Endothelial cell of hepatic sinusoid (primary cell): ENCODE data around the gene CADM2.

Experiments
- in situ Hi-C: cut with HindIII; loops from 2 replicates; pipeline ENCODE4 v1.10.0; 2017; ENCODE audit warnings: low sequenced_read_pairs

CADM2 gene

GRCh38 chr3:85760342-85760741, 801.6 kb downstream of the CADM2 start:
- in situ Hi-C loops, result no loop called here

- in situ Hi-C loops, result no loop called here
These were observed 822.0 kb downstream of the CADM2 start for GRCh38 chr3:85780806-85781205.

GRCh38 chr3:85781806-85782205, 823.0 kb downstream of the CADM2 start:
- in situ Hi-C loops, result no loop called here

GRCh38 chr3:85783291-85783690, 824.5 kb downstream of the CADM2 start:
- in situ Hi-C loops, result no loop called here

- in situ Hi-C loops, result no loop called here
These were observed 827.0 kb downstream of the CADM2 start for GRCh38 chr3:85785766-85786165.

- in situ Hi-C loops, result no loop called here
These were observed 831.7 kb downstream of the CADM2 start for GRCh38 chr3:85790445-85791030.

GRCh38 chr3:85796140-85796539, 837.4 kb downstream of the CADM2 start:
- in situ Hi-C loops, result no loop called here

- in situ Hi-C loops, result no loop called here
These were observed 841.9 kb downstream of the CADM2 start for GRCh38 chr3:85800676-85801075.

- in situ Hi-C loops, result no loop called here
These were observed 843.2 kb downstream of the CADM2 start for GRCh38 chr3:85801955-85802354.

- in situ Hi-C loops, result no loop called here
These were observed 850.0 kb downstream of the CADM2 start for GRCh38 chr3:85808755-85809154.

- in situ Hi-C loops, result no loop called here
These were observed 862.5 kb downstream of the CADM2 start for GRCh38 chr3:85821130-85821756.

- in situ Hi-C loops, result no loop called here
These were observed 877.2 kb downstream of the CADM2 start for GRCh38 chr3:85835857-85836440.

GRCh38 chr3:85837402-85837801, 878.6 kb downstream of the CADM2 start:
- in situ Hi-C loops, result no loop called here

- in situ Hi-C loops, result no loop called here
These were observed 880.1 kb downstream of the CADM2 start for GRCh38 chr3:85838921-85839320.

- in situ Hi-C loops, result no loop called here
These were observed 883.3 kb downstream of the CADM2 start for GRCh38 chr3:85842081-85842480.

- in situ Hi-C loops, result no loop called here
These were observed 888.2 kb downstream of the CADM2 start for GRCh38 chr3:85846940-85847339.

GRCh38 chr3:85851071-85851470, 892.3 kb downstream of the CADM2 start:
- in situ Hi-C loops, result no loop called here

- in situ Hi-C loops, result no loop called here
These were observed 895.0 kb downstream of the CADM2 start for GRCh38 chr3:85853805-85854204.

- in situ Hi-C loops, result no loop called here
These were observed 904.2 kb downstream of the CADM2 start for GRCh38 chr3:85862893-85863455.

- in situ Hi-C loops, result no loop called here
These were observed 906.1 kb downstream of the CADM2 start for GRCh38 chr3:85864896-85865295.

GRCh38 chr3:85867072-85867471, 908.3 kb downstream of the CADM2 start:
- in situ Hi-C loops, result no loop called here

GRCh38 chr3:85875589-85875988, 916.8 kb downstream of the CADM2 start:
- in situ Hi-C loops, result no loop called here
